ENCODE data around the gene CNTNAP2.

CNTNAP2 gene

DNA sequence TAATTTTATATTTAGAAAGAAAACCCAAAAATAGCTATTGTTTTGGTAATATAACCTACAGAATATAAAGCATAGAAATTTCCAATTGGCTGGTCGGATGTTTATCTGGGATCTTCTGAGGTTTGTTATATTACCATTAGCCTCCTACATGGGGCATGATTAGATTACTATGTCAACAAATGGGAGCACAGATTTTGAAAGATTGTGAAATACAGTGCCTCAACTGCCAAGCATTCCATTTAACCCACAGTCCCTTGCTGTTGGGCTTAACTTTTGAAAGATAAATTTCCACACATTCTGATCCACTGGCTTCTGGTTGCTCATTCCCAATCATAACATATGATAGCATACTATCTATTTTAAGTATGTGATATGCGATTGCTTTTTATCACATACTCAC, 2018.5 kb downstream of the CNTNAP2 start:
- no peak for DNase-seq

DNA sequence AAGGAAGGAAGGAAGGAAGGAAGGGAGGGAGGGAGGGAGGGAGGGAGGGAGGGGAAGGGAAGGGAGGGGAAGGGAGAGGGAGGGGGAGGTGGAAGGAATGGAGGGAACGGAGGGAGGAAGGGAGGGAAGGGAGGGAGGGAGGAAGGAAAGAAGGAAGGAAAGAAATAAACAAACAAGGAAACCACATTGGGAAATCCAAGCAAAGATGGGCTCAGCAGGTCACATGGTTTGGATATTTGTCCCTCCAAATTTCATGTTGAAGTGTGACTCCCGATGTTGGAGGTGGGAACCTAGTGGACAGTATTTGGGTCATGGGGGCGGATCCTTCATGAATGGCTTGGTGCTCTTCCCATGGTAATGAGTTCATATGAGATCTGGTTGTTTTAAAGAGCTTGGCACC, 2019.4 kb downstream of the CNTNAP2 start:
- no peak for DNase-seq

DNA sequence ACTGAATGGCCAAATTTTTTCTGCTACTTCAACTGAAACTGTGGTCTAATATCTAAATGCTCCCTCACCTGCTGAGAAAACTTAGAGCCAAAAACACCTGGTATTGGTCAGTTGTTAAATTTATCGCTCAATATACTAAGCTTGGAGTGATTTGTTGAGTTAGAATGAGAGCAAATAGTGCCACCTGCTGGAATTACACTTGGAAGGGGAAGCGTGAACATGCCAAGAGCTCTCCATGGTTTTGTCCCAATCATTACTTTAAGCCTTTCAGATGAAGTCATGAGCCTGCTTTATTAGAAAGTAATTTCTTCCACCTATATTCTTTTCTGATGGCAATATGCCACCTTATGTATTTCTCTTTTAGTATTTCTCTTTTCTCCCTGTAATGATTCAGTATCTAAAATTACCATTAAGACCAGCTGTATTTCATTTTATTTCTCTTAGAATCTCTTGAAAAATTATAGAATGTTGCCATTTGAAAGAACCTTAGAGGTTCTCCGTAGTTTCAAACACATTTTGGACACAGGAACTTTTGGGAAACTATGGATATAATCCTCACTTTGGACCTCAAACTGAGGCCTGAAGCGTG, 2026.2 kb downstream of the CNTNAP2 start:
- DNase-seq: peak; percentile 44

DNA sequence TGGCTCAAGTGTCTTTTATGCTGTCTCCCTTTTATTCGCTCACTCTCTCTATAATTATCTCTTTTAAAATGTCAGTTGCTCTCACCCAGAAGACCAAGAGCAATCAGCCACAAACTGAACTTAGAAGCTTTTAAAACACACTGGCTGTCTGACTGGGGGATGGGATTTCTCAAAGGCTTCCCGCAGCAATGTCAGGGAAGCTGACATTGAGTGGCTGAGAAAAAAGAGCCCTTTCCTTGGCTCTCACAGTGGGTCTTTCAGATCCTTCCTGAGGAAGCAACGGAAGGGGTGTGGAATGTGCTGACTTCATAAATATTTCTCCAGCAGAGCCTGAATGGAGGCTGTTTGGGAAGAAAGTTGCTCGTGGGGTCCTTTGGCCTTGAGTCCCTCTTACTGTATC, 2028.2 kb downstream of the CNTNAP2 start:
- no peak for DNase-seq

DNA sequence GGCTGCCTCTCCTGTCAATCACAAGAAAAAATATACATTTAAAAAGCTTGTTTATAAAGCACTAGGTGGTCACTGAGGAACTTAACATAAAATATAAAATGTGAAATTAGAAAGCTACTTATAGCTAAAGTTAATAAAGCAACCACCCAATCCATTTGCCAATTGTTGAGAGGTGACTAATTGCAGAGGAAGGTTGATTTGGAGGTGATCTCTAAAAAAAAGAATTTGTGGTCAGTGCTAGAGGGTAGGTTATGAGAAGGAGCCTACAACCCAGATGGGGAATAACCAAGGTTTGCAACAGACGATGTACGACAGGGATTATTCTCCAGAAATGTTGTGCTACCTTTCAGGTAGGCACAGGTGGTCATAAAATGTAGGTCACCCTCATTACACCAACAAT, 2029.7 kb downstream of the CNTNAP2 start:
- no peak for DNase-seq

DNA sequence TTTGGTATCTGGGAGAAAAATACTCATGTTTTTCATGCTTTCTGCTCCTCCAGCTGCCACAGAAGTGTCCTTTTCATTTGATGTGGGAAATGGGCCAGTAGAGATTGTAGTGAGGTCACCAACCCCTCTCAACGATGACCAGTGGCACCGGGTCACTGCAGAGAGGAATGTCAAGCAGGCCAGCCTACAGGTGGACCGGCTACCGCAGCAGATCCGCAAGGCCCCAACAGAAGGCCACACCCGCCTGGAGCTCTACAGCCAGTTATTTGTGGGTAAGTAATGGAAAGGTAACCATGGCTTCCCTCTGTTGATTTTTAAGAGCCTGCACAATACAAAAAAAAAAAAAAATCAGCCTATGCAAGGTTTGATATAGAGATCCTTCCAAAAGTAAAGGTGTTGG, 2030.8 kb downstream of the CNTNAP2 start:
- no peak for DNase-seq

DNA sequence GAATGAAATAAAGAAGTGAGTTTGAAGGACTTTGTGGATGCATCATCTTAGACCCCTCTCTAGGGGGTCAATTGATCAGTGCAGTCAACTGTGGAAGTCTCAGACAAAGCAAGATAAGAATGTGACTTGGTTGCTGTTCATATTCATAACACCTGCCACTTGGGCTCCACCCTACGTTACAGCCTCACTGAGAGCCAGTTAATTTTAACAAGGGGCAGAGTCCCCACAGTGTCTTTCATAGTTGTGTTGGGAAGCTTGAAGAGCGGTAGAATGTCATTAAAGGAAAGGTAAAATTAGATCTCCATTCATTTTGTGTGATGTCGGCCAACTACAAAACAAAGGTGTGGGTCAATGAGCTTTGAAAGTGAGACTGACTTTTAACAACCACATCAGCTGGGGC, 2031.9 kb downstream of the CNTNAP2 start:
- no peak for DNase-seq

DNA sequence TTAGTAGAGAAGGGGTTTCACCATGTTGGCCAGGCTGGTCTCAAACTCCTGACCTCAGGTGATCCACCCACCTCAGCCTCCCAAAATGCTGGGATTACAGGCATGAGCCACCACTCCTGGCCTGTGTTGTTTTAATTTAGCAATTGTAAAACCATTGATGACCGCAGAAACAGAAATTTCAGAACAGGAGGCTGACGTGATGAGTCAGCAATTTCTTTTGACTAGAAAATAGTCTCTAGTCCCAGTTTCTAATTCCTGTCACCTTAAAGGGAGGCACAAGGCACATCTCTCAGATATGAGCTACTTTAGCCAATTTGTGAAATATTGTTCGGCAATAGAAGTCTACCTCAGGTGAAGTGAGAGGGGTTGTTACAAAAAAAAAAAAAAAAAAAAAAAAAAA, 2033.1 kb downstream of the CNTNAP2 start:
- DNase-seq: no peak

DNA sequence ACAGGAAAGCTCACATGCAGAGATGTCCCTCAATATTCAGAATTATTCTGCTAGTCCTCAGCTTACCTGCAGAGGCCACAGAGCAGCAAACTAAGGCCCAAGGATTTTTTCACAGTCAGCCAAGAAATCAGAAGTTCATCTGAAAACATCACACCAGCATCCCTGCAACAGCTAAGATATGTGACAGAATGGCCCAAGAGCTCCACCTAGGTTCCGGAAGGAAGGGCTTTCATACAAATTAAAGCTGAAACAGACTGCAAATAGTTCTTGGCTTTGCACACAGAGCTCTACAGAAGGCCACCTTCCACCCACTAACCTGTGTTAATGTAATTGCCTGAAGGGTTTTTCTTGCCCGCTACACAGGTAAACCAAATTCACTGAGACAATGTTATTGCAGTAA, 2035.2 kb downstream of the CNTNAP2 start:
- DNase-seq: no peak

DNA sequence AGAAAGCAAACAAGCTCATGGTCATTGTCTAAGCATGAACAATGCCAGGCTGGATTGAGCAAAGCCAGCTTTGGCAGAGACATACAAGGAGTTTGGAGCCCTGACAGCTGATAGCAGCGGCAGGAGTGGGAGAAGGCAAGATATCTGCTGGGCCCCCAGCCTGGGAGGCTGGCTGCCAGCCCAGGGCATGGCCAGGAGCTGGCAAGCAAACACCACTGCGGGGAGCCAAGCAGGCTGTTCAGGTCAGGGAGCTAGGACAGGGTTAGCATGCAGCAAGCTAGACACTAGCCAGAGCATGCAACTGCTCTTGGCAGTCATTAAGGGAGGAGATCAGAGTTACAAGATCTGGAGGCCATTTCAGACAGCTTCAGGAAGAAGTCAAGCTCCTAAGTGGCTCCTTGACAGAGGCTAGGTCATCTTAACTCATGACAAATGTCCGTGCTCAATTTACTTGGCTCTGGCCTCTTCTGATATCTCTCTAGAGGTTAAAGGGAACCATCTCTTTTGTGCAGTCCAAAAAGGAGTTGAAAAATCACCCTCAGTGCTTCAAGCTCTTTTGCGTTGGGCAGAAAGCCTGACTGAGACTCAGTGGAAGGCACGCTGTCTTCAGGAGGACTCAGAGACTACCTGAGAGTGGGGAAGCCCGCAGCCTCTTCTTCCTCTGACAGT, 2037.1 kb downstream of the CNTNAP2 start:
- peak; percentile 89 for DNase-seq

DNA sequence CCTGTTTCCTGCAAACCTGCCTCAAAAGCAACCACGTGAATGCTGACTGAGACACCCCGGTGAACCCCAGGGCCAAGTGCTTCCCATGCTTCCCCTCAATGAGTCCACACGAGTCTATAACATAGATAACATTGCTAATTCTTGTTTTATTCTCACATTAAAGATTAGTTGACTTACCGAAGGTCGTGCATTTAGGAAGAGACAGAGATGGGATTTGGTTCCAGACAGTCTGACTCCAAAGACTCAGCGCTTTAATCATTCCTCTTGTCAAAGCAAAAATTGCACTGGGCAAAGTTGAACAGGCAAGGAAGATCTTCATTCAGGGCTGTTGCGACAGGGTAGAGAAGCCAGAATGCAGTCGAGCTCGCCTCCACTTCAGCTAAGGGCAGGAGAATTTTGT, 2038.4 kb downstream of the CNTNAP2 start:
- no peak for DNase-seq

DNA sequence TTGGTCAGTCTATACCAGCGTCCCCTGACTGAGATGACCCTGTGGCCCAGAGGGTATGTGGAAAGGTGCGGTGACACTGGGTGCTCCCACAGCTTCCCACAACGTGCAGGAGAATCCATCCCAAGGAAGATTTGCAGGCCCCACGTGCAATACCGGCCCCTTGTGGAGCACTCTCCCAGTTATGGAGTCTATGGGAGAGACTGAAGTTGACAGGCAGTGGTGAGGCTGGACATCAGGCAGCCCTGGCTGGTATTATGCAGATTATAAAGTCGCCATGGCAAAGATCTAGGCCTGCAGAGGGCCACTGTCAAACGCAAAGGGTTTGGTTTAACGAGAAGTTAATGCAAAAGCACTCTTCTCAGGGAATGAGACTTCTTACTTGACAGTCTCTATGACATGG, 2039.2 kb downstream of the CNTNAP2 start:
- DNase-seq: no peak

DNA sequence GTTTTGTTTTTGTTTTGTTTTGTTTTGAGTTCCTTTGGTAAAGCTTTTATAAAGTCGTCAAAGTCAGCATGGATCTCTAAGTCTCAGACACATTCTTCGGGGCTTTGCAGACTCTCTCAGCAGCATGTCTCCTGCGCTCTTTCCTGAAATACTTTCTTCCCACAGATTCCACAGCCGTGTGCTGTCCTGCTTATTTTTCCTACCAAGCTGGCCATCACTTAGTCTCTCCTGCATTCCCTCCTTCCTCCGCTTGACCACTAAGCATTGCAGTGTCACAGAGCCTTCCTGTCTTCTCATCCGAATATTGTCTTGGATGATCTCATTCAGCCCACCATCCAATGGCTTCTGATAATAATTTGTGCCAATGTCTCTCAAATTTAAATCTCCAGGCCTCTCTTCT, 2039.6 kb downstream of the CNTNAP2 start:
- DNase-seq: no peak

DNA sequence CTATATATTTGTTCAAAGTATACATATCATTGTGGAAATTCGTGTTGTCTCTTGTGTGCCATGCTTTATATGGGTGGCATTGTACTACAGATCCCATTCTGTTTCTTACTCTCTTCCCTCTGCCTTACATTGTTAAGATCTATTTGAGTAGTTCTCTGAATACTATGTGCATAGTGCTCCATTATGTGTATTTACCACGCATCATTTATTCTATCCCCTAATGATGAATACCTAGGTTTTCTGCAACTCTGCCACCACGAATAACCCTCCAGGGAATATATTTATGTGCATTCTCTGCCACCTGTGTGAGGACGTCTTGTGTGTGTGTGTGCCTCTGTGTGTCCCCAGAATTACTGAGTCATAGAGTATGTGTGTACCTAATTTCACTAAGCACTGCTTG, 2042.7 kb downstream of the CNTNAP2 start:
- no peak for DNase-seq

DNA sequence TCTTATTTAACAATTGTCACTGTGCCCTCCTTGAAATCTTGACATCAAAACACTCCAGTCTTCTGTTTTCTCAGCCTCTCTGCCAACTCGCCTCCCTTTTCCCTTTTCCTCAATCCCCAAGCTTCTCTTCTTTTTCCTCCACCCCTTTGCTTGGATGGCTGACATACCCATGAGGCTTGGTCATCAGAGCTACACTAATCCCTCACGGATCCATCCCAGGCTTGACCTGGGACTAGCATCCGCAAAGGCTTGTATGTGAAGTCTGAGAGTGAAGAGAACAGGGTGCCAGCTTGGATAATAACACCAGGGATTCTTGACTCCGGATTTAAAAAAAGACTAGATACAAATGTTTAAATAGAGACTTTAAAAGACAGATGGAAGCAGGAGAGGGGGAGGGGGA, 2045.2 kb downstream of the CNTNAP2 start:
- no peak for DNase-seq

DNA sequence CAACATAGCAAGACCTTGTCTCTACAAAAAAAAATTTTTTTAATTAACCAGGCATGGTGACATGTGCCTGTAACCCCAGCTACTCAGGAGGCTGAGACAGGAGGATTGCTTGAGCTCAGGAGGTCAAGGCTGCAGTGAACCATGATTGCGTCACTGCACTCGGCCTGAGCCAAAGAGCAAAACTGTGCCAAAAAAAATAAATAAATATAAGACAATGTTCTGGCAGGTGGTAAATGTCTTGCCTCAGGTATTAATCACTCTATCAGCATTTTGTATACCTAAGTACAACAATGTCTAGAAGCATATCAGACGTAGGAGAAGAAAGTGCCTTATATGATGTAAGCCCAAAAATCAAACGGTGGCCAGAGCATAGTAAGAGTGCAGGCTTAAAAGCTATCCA, 2046.2 kb downstream of the CNTNAP2 start:
- DNase-seq: peak; percentile 32

DNA sequence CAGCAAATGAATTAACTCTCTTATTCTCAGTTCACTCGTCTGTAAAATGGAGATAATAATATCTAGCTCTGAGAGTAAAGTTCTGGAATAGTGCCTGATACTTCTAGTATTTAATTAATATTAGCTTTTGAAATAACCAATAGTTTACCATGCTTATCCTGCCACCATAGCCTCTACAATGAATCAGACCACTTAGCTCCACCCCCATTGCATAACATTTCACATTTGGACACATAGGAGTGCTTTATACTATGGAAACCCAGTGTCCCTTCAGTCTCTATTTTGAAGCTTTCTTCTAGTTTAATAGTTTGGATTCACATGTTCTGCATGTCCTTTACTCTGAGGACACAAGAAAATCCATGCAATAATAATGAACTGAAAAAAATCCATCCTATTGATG, 2046.6 kb downstream of the CNTNAP2 start:
- DNase-seq: peak; percentile 21

DNA sequence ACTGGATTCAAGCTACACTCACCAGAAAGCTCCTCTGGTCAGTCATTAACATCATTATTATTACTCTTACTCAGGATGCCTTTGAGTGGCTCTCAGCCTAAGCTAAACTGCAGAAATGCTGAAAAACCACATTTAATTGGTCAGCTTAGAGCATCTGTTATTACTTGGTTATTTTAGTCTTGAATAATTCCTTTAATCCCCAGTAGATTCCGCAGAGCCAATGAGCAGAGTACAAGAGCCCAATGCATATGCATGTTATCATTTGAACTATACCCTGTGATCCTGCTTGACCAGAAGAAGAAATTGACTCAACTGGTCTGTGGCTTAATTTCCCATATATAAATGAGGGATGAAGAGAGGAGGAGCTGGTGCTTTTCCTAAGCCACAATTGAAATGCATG, 2056.3 kb downstream of the CNTNAP2 start:
- DNase-seq: no peak

DNA sequence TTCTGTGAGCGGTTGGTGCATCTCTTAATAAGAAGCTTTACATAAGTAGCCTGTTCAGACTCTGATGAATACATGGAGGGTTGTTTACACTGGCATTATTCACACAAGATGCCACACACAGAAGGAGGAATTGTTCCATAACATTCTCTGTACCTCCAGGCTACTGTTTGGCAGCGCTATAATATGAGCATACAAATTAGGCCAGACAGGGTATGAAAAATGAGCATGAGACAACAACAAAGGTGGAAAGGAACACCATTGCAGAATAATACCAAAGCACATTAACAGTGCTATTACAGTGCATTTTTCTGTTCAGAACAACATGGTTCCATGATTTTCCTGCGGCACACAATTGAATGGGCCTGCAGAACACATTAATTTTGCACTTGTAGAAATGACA, 2056.8 kb downstream of the CNTNAP2 start:
- DNase-seq: no peak

DNA sequence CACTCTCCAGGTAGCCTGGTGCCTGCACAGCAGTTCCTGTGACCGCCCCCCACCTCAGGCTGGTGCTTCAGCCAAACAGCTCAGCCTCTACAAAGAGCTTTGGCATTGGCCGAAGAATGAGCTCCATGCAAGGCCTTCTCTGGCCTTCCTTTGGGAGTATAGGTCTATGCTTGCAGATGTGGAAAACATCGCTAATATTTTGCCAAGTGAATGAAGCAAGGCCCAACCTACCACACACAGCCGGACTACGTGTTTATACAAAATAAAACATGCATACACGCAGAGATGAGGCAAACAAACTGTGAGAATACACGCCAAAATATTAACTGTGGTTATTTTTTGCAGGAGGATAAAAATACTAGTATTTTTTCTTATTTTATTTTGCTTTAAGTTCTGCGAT, 2057.8 kb downstream of the CNTNAP2 start:
- DNase-seq: no peak

DNA sequence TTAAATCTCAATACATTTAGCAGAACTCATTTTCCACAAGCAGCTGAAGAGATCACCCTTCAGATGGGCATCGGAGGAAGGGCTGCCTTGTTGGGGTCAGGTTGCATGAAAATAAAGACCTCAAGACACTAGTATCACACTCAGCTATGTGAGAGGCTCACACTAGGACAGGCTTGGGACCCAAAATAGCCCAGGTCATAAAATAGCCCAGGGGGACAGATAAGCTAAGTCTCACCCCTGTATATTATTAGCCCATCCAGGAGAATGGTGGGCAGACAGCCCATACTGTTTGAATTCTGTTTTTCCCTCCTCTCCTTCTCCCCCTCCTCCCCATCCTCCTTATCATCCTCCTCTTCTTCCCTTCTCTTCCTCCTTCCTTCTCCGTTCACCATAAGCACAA, 2058.9 kb downstream of the CNTNAP2 start:
- no peak for DNase-seq

DNA sequence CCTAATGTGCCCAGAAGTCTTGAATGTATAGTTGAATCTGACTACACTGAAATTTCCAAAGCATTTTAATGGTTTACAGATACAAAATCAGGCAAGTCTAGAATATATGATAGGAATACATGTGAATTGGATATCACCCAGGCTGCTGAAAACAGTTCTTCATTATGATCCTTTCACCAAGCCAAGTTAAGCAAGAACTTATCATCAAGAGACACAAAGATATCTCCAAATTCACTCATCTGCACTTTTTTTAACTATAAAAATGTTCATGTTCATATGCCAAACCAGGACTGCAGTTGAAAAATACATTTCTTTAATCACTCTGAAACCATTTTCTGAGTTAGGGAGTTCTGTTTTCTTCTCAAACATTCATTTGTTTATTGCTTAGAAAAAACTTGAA, 2061.4 kb downstream of the CNTNAP2 start:
- DNase-seq: no peak

DNA sequence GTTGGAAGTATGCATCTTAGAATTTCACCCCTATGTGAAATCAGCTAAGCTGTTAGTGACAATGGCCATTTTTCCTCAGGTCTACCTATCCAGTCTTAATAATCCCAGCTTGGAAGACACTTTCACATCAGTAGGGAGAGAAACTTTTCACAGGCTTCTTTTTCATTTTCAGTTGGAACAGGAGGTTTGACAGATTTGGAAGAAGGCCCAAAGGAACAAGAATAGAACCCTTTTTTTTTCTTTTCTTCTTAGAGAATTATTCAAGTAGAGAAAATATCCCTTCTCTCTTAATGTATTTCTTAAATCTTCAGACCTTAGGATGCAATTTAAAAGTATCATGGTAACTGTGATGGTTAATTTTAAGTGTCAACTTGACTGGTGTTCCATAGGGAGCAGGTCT, 2063.5 kb downstream of the CNTNAP2 start:
- DNase-seq: no peak

DNA sequence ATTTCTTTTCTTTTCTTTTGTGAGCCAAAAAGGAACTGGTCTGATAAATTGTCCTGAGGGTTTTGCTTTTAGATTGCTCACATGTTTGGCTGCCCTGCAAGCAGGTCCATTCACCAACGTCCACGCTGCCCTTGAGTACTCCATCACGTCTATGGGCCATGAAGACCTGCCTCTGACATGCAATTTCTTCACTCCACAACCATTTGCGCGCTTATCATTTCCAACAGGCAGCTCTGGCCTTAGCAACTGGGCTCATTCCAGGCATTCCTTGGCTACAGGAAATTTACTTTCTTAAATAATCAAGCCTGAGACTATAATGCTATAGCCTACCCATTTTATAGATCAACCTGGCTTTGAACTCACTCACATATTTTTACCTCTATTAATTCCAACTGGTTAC, 2065.7 kb downstream of the CNTNAP2 start:
- no peak for DNase-seq

DNA sequence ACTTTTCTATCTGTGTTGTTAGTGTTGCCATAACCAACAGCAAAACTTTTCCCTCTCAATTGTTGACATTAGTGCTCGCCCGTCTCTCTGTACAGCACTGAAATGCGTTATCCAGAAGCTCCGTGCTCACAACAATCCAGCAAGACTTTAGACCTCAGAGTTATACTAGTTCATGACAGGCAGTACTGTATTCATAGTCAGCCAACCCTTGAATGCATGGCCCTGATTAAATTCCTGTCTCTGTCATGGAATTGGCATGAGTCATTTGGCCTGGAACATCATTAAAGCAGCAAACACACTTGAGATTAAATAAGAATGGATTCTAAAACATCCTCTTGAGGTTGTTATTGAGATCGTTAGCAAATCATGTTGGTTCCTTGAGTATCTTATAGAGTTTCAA, 2068.4 kb downstream of the CNTNAP2 start:
- DNase-seq: no peak
